Measurements from ENCODE around the gene PTK6.

DNA sequence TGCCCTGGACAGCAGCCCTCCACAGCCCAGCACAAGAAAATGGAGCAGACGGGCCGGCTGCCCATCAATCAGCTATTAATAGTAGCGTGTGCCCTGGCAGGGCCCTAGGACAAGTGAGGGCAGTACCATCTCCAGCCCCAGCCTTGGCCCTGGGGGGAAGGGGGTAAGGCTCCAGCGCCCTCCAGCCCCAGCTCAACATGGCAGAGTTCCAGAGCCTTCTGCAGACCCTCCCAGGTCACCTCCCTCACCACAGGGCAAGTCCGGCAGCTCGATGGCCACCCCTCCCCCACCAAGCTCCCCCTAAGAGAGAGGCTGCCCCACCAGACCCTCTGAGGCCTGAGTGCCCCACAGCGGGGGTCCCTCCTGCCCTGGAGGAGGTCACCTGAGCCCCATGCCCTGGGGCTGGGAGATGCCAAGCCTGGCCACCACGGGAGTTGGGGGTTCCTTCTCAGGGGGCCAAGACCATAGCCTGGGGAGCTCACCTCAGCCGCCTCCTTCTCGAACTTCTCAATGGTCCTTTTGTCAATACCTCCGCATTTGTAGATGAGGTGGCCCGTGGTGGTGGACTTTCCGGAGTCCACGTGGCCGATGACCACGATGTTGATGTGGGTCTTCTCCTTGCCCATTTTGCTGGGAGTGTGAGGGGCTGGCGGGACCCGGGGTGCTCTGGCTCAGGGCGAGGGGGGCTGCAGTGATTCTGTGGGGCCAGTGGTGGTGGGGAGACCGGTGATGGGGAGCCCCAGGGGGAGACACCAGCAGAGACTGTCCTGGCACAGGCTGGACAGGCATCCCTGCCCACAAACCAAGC, 39.8 kb downstream of the PTK6 start:
- TF ChIP-seq, protein P1, sequence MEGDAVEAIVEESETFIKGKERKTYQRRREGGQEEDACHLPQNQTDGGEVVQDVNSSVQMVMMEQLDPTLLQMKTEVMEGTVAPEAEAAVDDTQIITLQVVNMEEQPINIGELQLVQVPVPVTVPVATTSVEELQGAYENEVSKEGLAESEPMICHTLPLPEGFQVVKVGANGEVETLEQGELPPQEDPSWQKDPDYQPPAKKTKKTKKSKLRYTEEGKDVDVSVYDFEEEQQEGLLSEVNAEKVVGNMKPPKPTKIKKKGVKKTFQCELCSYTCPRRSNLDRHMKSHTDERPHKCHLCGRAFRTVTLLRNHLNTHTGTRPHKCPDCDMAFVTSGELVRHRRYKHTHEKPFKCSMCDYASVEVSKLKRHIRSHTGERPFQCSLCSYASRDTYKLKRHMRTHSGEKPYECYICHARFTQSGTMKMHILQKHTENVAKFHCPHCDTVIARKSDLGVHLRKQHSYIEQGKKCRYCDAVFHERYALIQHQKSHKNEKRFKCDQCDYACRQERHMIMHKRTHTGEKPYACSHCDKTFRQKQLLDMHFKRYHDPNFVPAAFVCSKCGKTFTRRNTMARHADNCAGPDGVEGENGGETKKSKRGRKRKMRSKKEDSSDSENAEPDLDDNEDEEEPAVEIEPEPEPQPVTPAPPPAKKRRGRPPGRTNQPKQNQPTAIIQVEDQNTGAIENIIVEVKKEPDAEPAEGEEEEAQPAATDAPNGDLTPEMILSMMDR (IDR thresholded peaks at IDR 0.05), result no peak
- TF ChIP-seq POLR2A (IDR thresholded peaks at IDR 0.05), result no peak

Data from Peyer's patch (tissue), 4 donors.